Activated effector memory CD4-positive, alpha-beta T cell treated with Interleukin-2 at 50 U/mL for 16 hours (primary cell): ENCODE results near the gene MCHR2.
"Not testable (repeated sequence)": the region's sequence is repeated elsewhere in the genome, so short reads cannot be mapped to it uniquely, and the experiment has no call there.

Experiments used
- DNase-seq: peaks from one replicate; pipeline ENCODE4 v3.0.0-alpha.2; 2020

Gene MCHR2

GRCh38 chr6:99993533-99994251 is at the start of gene MCHR2:
Gene MCHR2, minus strand, starts transcription at chr6:99994223. Its CDS starts 38,076 bp downstream, at chr6:99956147.
- DNase-seq = no peak

GRCh38 chr6:100038546-100038945 is 44.5 kb upstream of the MCHR2 start:
- not testable (repeated sequence) for DNase-seq

- DNase-seq = no peak
Observed at GRCh38 chr6:100035873-100036653, 42.0 kb upstream of the MCHR2 start.

GRCh38 chr6:100023798-100024197 is 29.8 kb upstream of the MCHR2 start:
- DNase-seq = no peak

- DNase-seq = no peak
Observed at GRCh38 chr6:100022847-100023246, 28.8 kb upstream of the MCHR2 start.

GRCh38 chr6:100008857-100009256 is 14.8 kb upstream of the MCHR2 start:
- no peak for DNase-seq

- DNase-seq = no peak
Observed at GRCh38 chr6:100001915-100002388, 7.9 kb upstream of the MCHR2 start.

GRCh38 chr6:99997141-99997540 is 3.1 kb upstream of the MCHR2 start:
- no peak for DNase-seq

- no peak for DNase-seq
Observed at GRCh38 chr6:99995916-99996315, 1.9 kb upstream of the MCHR2 start.

- DNase-seq = no peak
Observed at GRCh38 chr6:99993146-99993532, 884 bp downstream of the MCHR2 start.

GRCh38 chr6:99991955-99992354 is 2.1 kb downstream of the MCHR2 start:
- no peak for DNase-seq

- no peak for DNase-seq
Observed at GRCh38 chr6:99980741-99981140, 13.3 kb downstream of the MCHR2 start.

- no peak for DNase-seq
Observed at GRCh38 chr6:99979953-99980352, 14.1 kb downstream of the MCHR2 start.

- DNase-seq = no peak
Observed at GRCh38 chr6:99967052-99967451, 27.0 kb downstream of the MCHR2 start.

- no peak for DNase-seq
Observed at GRCh38 chr6:99960027-99960426, 34.0 kb downstream of the MCHR2 start.

- DNase-seq = no peak
Observed at GRCh38 chr6:99951016-99951805, 42.8 kb downstream of the MCHR2 start.

GRCh38 chr6:99946005-99946404 is 48.0 kb downstream of the MCHR2 start:
- no peak for DNase-seq

- DNase-seq = no peak
Observed at GRCh38 chr6:99943846-99944245, 50.2 kb downstream of the MCHR2 start.

- DNase-seq = no peak
Observed at GRCh38 chr6:99940582-99940981, 53.4 kb downstream of the MCHR2 start.

GRCh38 chr6:99933129-99933528 is 60.9 kb downstream of the MCHR2 start:
- no peak for DNase-seq

GRCh38 chr6:99912657-99913056 is 81.4 kb downstream of the MCHR2 start:
- no peak for DNase-seq

GRCh38 chr6:99905209-99906106 is 88.6 kb downstream of the MCHR2 start:
- DNase-seq = no peak
